ENCODE results near the gene CBX5.
A peak's percentile ranks its signal among the peaks of the same experiment; 100 is the strongest.
"Not testable (repeated sequence)": the region's sequence is repeated elsewhere in the genome, so short reads cannot be mapped to it uniquely, and the experiment has no call there.

The CBX5 gene

GRCh38 chr12:54227927-54228326 lies 52.0 kb downstream of the CBX5 start:
- DNase-seq (ENCODE audit: low read depth in 2 of 3, low spot score in 2 of 3) = not testable (repeated sequence)

GRCh38 chr12:54227376-54227775 lies 52.5 kb downstream of the CBX5 start:
- no peak for DNase-seq (ENCODE audit: low read depth in 2 of 3, low spot score in 2 of 3)

GRCh38 chr12:54225666-54226065 lies 54.3 kb downstream of the CBX5 start:
- no peak for DNase-seq (ENCODE audit: low read depth in 2 of 3, low spot score in 2 of 3)

- DNase-seq (ENCODE audit: low read depth in 2 of 3, low spot score in 2 of 3) = no peak
Measured at GRCh38 chr12:54222609-54223008, 57.3 kb downstream of the CBX5 start.

GRCh38 chr12:54221402-54221984 lies 58.4 kb downstream of the CBX5 start:
- DNase-seq (ENCODE audit: low read depth in 2 of 3, low spot score in 2 of 3) = no peak

GRCh38 chr12:54220567-54220966 lies 59.4 kb downstream of the CBX5 start:
- no peak for DNase-seq (ENCODE audit: low read depth in 2 of 3, low spot score in 2 of 3)

GRCh38 chr12:54220092-54220557 lies 59.8 kb downstream of the CBX5 start:
- DNase-seq (ENCODE audit: low read depth in 2 of 3, low spot score in 2 of 3) = peak in 2 of 3 experiments; percentile 40 to 41

GRCh38 chr12:54217774-54218241 lies 62.1 kb downstream of the CBX5 start:
- no peak for DNase-seq (ENCODE audit: low read depth in 2 of 3, low spot score in 2 of 3)

GRCh38 chr12:54216797-54217661 lies 62.9 kb downstream of the CBX5 start:
- peak; percentile 36 to 56 (median 47) for DNase-seq (ENCODE audit: low read depth in 2 of 3, low spot score in 2 of 3)

GRCh38 chr12:54215989-54216796 lies 63.7 kb downstream of the CBX5 start:
- DNase-seq (ENCODE audit: low read depth in 2 of 3, low spot score in 2 of 3) = no peak

GRCh38 chr12:54214553-54215406 lies 65.1 kb downstream of the CBX5 start:
- DNase-seq (ENCODE audit: low read depth in 2 of 3, low spot score in 2 of 3) = peak; percentile 80 to 87 (median 84)

- DNase-seq (ENCODE audit: low read depth in 2 of 3, low spot score in 2 of 3) = no peak
Measured at GRCh38 chr12:54213079-54213478, 66.8 kb downstream of the CBX5 start.

- no peak for DNase-seq (ENCODE audit: low read depth in 2 of 3, low spot score in 2 of 3)
Measured at GRCh38 chr12:54211920-54212319, 68.0 kb downstream of the CBX5 start.

GRCh38 chr12:54210400-54210790 lies 69.5 kb downstream of the CBX5 start:
- no peak for DNase-seq (ENCODE audit: low read depth in 2 of 3, low spot score in 2 of 3)

GRCh38 chr12:54208591-54208990 lies 71.3 kb downstream of the CBX5 start:
- DNase-seq (ENCODE audit: low read depth in 2 of 3, low spot score in 2 of 3) = no peak

GRCh38 chr12:54207539-54208294 lies 72.2 kb downstream of the CBX5 start:
- peak in 2 of 3 experiments; percentile 69 to 75 for DNase-seq (ENCODE audit: low read depth in 2 of 3, low spot score in 2 of 3)

GRCh38 chr12:54206791-54207190 lies 73.1 kb downstream of the CBX5 start:
- DNase-seq (ENCODE audit: low read depth in 2 of 3, low spot score in 2 of 3) = no peak

GRCh38 chr12:54204316-54204715 lies 75.6 kb downstream of the CBX5 start:
- DNase-seq (ENCODE audit: low read depth in 2 of 3, low spot score in 2 of 3) = no peak

- peak in 2 of 3 experiments; percentile 37 to 53 for DNase-seq (ENCODE audit: low read depth in 2 of 3, low spot score in 2 of 3)
Measured at GRCh38 chr12:54201001-54201794, 78.7 kb downstream of the CBX5 start.
